ENCODE data around the gene PHF8.

The PHF8 gene

DNA sequence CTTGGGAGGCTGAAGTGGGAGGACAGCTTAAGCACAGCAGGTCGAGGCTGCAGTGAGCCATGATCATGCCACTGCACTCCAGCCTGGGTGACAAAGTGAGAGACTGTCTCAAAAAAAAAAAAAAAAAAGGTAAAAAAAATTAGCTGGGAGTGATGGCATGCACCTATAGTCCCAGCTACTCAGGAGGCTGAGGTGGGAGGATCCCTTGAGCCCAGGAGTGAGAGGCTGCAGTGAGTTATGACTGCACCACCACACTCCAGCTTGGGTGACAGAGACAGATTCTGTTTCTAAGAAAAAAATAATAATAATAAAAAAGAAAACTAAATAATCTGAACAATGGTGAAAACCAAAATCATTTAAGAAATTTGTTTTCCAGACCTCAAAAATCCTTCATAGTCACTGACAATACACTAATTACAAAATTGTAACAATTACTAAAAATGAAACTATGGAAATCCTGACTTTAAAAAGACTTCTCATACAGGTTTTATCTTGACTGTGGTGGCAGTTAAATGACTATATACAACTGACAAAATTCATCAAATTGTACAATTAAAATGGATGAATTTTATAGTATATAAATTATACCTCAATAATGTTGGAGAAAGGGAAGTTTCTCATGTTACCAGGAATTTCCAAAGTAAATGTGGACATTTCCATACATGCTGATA lies 31.3 kb downstream of the PHF8 start:
- ATAC-seq = no peak

DNA sequence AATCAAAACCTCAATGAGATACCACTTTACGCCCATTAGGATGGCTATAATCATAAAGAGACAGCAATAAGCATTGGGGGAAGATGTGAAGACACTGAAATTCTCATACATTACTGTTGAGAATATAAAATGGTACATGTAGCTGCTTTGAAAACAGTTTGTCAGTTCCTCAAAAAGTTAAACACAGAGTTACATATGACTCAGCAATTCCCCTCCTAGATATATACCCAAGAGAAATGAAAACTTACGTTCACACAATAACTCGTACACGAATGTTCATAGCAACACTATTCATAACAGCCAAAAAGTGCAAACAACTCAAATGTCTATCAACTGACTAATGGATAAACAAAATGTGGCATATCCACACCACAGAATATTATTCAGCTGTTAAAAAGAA lies 36.6 kb downstream of the PHF8 start:
- no peak for ATAC-seq

DNA sequence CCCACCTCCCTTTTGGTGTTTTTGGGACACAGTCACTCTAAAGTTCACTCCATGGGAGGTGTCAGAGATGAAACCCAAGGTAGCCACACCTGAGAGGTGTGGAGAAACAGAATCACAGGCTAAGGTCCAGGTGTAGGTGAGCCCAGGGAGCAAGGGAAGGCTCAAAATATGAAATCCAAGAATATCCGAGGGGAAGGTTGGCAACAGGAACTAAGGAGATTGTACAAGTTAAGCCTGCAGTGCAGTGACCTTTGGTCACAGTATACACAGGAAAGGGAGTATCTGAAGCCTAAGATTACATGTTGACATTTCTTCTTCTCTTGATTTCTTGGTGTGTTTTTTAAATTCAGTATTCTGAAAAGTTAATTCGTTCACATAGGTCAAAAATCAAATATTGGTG lies 46.5 kb downstream of the PHF8 start:
- ATAC-seq = no peak

DNA sequence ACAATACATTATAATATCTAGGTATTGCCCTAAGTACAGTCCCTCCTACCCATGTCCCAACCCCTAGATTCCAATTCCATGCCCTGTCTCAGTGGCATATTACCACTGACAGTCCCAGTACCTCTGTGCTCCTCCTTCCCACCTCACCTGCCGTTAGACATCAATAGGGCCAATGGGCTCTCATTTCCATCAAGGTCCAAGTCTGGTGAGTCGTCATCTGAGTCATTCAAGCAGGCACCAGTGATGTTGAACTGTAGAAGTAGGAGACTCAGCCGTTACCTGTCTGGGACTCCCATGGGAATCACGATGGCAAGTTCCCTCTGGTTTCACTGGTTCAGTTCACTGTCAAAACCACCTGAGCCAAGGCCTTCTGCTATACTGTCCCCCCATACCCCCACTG lies 51.7 kb downstream of the PHF8 start:
- ATAC-seq = no peak

DNA sequence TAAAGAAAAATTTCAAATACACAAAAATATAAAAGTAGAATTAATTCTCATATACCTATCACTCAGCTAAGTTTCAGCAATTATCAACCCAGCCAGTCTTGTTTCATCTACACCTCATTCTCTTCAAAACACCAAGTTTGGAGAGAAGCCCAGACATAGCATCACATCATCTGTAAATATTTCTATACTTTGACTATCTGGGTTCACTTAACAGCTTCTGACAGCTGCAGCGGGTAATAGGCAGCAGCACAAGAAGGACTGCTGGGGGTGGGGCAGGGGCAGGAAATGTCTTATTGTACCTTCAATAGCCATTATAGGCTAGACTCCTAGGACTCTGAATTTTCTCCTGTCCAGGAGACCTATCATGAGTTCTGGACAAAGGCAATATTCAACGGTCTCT lies 54.1 kb downstream of the PHF8 start:
- no peak for ATAC-seq

DNA sequence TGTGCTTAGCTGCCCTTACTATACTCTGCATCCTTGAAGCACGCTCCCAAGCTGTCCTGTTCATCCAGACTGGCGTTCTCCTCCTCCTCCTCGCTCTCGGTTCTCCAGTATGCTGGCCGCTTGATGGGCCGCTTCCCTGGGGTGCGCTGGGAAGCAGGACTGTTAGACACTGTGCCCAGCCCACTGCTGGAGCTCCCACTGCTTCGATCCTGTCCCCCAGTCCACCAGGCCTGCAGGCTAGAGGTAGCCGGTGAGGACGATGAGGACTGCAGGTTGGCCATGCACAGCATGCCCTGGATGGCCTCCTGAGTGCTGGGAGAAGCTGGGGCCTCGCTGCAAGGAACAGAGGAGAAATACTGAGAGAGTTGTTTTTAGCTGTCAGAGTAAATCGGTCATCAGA lies 59.4 kb downstream of the PHF8 start:
- no peak for ATAC-seq

DNA sequence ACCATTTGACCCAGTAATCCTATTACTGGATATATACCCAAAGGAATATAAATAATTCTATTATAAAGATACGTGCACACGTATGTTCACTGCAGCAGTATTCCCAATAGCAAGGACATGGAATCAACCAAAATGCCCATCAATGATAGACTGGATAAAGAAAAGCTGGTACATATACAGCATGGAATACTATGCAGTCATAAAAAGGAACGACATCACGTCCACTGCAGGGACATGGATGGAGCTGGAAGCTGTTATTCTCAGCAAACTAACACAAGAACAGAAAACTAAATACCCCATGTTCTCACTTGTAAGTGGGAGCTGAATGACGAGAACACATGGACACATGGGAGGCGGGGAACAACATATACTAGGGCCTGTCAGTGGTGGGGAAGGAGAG lies 69.7 kb downstream of the PHF8 start:
- no peak for ATAC-seq

DNA sequence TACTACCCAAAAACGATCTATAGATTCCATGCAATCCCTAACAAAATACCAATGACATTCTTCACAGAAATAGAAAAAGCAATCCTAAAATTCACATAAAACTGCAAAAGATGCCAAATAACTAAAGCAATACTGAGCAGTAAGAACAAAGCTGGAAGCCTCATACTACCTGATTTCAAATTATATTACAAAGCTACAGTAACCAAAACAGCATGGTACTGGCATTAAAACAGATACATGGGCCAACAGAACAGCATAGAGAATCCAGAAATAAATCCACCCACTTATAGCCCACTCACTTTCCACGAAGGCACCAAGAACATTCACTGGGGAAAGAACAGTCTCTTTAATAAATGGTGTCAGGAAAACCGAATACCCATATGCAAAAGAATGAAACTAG lies 74.7 kb downstream of the PHF8 start:
- no peak for ATAC-seq

DNA sequence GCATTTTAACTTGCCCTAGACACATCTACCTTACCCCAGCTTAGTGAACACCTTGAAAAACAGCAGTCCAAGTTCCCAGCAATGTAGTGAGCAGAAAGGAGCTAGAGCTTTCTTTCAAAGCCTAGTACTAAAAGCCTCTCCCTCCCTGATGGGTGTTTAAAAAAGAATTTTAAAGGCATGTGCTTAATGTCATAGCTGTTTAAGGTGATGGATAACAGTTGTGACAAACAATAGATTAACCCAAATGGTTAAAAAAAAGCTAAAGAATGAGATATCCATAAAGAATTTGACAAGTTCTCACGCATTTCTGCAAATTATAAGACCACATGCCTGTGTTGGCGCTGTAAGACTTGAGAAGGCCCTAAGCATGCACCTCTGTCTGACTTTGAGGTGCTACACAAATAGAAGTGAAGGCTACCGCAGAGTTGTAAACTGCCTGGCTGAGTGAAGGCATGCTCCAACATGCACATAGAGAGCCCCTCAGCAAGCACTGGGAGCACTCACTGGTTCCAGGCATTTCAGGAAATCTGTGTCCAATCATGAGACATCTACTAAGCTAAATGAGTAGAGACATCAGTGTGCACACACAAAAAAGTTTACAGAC lies 94.0 kb downstream of the PHF8 start:
- ATAC-seq = no peak

DNA sequence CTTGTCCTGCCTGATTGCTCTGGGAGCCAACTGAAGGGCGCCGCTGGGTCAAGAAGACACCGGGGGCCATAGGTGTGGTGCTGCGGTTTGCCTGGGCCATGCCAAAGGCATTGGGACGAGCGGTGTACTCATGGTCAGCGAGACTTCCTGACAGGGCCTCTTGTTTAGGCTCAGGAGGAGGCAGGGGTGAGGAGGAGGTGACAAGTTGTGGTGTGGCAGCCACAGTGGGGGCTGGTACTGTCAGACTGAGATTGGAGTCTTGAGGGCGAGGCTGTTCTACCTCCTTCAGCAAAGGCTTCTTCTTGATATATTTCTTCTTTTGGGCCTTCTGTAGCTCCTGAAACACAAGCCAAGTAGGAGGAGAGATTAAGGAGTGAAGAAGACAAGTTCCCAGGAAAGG lies 104.1 kb downstream of the PHF8 start:
- ATAC-seq = no peak

DNA sequence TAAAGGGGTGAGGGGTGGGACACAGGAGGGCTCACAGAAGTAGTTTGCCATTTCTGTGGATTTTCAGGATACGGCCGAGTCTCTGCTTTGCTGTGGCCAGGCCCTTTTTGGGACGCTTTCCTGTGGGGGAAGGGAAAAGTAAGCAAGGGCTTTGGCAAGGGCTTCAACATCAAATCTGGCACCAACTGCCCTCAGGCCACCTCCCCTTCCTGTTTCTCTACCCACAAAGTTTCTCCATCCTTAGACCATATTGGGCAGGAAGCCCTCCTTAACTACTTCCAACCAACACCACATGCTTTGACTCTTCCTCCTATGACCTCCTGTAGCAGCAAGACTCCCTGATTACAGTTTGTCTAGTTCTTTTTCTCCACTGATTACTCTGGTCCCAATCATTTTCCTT lies 105.1 kb downstream of the PHF8 start:
- no peak for ATAC-seq

DNA sequence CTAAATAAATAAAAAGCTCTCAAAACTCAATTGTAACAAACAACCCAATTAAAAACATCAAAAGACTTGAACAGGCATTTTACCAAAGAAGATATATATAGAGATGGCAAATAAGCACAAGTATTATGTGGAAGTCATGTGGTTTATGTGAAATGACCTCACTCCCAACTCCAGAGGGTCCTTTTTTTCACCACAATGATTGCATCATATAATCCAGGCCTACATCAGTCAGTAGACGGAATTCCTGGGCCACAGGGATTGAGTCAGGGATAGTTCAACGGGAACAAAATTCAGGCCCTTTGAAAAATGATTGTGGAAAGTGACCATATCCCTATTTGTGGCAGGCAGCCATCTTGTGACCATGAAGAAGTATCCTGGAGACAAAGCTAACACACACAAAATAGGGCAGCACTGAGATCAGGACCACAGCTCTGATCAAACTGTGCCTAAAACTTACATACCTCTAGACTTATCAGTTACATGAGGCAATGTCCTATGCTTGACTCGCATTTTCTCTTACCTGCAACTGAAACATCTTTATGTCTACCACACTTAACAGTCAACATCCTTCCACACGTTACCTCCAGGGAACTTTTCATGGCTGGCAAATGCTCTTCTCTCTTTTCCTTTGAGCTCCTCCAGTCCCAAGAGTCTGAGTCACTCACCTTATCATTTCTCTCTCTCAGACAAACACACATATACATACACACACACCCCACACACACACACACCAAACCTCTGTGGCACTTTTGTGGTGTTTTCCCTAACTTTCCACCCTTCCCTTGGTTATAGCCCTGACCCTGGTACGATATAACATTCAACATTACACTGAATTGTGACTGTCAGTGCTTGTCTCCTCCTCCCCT lies 113.5 kb downstream of the PHF8 start:
- no peak for ATAC-seq

DNA sequence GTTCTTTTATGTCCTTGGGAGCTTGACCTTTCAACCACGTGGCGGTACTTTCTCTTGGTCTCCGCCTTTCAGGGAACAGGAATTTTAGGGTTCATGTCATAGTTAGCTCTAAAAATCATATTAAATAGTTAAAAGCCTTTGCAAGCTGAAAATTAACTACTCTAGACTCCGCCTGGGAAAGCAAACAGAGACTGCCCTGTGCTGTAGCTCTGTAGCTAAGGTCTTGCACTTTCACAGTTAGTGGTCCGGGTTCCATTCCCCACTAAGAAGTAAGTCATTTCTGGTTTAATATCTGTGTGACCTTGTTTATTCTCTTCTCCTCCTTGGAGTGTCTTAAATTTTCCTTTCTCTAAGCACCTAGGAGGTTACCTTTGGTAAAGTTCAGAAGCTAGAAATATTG lies 118.2 kb downstream of the PHF8 start:
- ATAC-seq = no peak

DNA sequence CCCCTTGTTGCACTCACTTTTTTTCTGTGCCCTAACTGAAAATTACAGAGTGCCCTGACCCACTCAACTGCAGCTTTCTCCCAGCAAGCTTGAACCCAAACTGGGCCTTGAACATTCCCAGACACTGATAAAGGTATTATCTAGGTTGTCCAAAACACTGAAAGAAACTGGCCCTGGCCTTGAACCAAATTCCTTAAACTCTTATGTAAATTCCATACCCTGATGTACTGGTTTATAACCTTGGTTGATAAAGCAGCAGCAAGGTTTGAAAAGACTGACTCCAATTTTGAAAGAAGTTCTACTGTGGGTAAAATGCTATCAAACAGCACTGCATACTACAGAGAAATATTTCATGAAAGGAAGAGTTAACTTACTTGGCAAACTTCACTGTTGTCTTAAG lies 125.6 kb downstream of the PHF8 start:
- no peak for ATAC-seq

DNA sequence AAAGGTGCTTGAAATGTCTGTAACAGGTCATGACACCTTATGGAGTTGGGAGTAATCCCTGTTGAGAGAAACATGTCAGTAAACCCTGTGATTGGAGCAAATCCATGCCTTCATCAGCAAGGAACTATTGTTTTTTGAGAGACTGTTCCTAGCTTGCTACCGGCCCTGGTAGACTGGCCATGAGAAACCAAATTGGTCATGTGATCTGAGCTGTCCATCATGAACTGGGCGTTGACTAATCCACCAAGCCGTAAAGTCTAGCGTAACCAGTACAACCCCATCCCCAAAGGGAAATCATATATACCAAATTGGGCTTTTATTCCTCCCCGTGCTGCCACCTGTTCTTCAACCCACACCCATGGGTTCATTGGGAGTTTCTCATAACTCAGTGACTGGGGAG lies 143.7 kb downstream of the PHF8 start:
- ATAC-seq = no peak

DNA sequence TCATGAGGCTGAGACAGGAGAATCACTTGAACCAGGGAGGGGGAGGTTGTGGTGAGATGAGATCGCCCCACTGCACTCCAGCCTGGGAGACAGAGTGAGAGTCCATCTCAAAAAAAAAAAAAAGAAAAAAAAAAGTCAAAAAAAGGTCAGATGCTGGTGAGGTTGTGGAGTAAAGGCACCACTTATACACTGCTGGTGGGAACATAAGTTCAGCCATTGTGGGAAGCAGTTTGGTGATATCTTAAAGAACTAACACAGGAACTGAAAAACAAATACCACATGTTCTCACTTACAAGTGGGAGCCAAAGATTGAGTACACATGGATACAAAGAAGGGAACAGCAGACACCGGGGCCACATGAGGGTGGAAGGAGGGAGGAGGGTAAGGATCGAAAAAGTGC lies 149.0 kb downstream of the PHF8 start:
- ATAC-seq = no peak
